ENCODE measurements around the gene WSCD1. TPM values are rescaled to one million over a fixed set of nuclear protein-coding genes. Genes with fewer than 3 reads are reported as not detected.

WSCD1 gene
- total RNA-seq, 2 experiments from 2014 or later: not detected

GRCh38 chr17:6047966-6048365 lies 22.2 kb upstream of the WSCD1 start:
- CTCF ChIA-PET (ENCODE audit: unreplicated experiment): no interaction called here
- H4K20me1 ChIP-seq (ENCODE audit: insufficient read depth, low read length): no peaks in the 10 kb centered on the region

DNA sequence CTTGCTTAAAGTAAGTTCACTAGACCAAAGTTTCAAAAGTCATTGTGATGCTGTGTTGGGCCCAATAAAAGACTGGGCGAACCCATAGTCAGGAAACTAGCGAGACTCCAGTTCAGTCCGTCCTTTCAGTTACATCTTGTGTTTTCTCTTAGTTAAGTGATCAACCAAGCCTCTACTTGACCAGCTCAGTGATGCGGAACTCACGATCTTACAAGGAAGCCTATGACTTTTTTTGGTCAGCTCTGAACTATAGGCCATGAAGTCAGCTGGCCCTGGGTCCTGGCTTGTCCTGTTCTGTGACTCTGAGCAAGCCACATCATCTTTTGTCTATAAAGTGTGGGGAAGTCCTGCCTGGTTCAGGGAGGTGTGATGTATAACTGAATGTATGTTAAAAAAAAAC lies 21.7 kb upstream of the WSCD1 start:
- DNase-seq (ENCODE audit: low spot score): no peak
- Histone ChIP-seq H3K4me1 (ENCODE audit: insufficient read depth, low read length, poor library complexity, severe bottlenecking) (no peaks in the 10 kb centered on the region), H3K27ac (ENCODE audit: low read depth, low read length, poor library complexity, severe bottlenecking) (no peak overlapping the region), H3K9me3 (ENCODE audit: low read length) (no peaks in the 10 kb centered on the region), H3K9me2 (ENCODE audit: insufficient read depth, low read length) (no peaks in the 10 kb centered on the region), H3K4me2 (ENCODE audit: low read length) (no peak overlapping the region), H3K36me3 (ENCODE audit: insufficient read depth, low read length) (no peaks in the 10 kb centered on the region), H3K4me3 (ENCODE audit: low read depth, low read length, poor library complexity, severe bottlenecking) (no peak overlapping the region), H2AFZ (ENCODE audit: low read length) (no peak overlapping the region), H4K20me1 (ENCODE audit: insufficient read depth, low read length) (no peaks in the 10 kb centered on the region), H3K79me2 (ENCODE audit: insufficient read depth, low read depth, low read length) (no peaks in the 10 kb centered on the region)
- no TSS peak for BruUV-seq (replicated peaks)
- no peak for TF ChIP-seq EZH2phosphoT487 (IDR thresholded peaks at IDR 0.05; ENCODE audit: borderline replicate concordance, low read depth, low read length)
- TF ChIP-seq, protein P1, sequence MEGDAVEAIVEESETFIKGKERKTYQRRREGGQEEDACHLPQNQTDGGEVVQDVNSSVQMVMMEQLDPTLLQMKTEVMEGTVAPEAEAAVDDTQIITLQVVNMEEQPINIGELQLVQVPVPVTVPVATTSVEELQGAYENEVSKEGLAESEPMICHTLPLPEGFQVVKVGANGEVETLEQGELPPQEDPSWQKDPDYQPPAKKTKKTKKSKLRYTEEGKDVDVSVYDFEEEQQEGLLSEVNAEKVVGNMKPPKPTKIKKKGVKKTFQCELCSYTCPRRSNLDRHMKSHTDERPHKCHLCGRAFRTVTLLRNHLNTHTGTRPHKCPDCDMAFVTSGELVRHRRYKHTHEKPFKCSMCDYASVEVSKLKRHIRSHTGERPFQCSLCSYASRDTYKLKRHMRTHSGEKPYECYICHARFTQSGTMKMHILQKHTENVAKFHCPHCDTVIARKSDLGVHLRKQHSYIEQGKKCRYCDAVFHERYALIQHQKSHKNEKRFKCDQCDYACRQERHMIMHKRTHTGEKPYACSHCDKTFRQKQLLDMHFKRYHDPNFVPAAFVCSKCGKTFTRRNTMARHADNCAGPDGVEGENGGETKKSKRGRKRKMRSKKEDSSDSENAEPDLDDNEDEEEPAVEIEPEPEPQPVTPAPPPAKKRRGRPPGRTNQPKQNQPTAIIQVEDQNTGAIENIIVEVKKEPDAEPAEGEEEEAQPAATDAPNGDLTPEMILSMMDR (conservative IDR thresholded peaks at IDR 0.05; ENCODE audit: low read length): no peak
- intact Hi-C loops (cut with micrococcal nuclease; ENCODE audit: unreplicated experiment): no loop called here
- ChIA-PET CTCF (ENCODE audit: unreplicated experiment) (interaction anchor here (0.6 kb wide), 1 partner anchor 214 kb away, joined by 4 read pairs; no protein-coding TSS in a partner anchor), POLR2A (no interaction called here)

More at GRCh38 chr17:6047966-6048365, 22.2 kb upstream of the WSCD1 start:
- Histone ChIP-seq H3K9me2 (ENCODE audit: insufficient read depth, low read length) (no peaks in the 10 kb centered on the region), H3K79me2 (ENCODE audit: insufficient read depth, low read depth, low read length) (no peaks in the 10 kb centered on the region), H3K4me3 (ENCODE audit: low read depth, low read length, poor library complexity, severe bottlenecking) (no peak overlapping the region), H3K4me1 (ENCODE audit: insufficient read depth, low read length, poor library complexity, severe bottlenecking) (no peaks in the 10 kb centered on the region), H3K27ac (ENCODE audit: low read depth, low read length, poor library complexity, severe bottlenecking) (no peak overlapping the region), H3K36me3 (ENCODE audit: insufficient read depth, low read length) (no peaks in the 10 kb centered on the region), H2AFZ (ENCODE audit: low read length) (no peak overlapping the region), H3K9me3 (ENCODE audit: low read length) (no peaks in the 10 kb centered on the region), H3K4me2 (ENCODE audit: low read length) (no peak overlapping the region)
- no peak for DNase-seq (ENCODE audit: low spot score)
- POLR2A ChIA-PET: no interaction called here
- no TSS peak for BruUV-seq (replicated peaks)
- intact Hi-C loops (cut with micrococcal nuclease; ENCODE audit: unreplicated experiment): no loop called here
- TF ChIP-seq EZH2phosphoT487 (IDR thresholded peaks at IDR 0.05; ENCODE audit: borderline replicate concordance, low read depth, low read length): no peak
- TF ChIP-seq, protein P1 (conservative IDR thresholded peaks at IDR 0.05; ENCODE audit: low read length): no peak

GRCh38 chr17:6052926-6053325 lies 17.3 kb upstream of the WSCD1 start:
- H3K4me2 ChIP-seq (ENCODE audit: low read length): no peak overlapping the region
- H2AFZ ChIP-seq (ENCODE audit: low read length): no peak overlapping the region
- H3K27ac ChIP-seq (ENCODE audit: low read depth, low read length, poor library complexity, severe bottlenecking): no peak overlapping the region
- no peaks in the 10 kb centered on the region for H3K36me3 ChIP-seq (ENCODE audit: insufficient read depth, low read length)
- no peaks in the 10 kb centered on the region for H3K79me2 ChIP-seq (ENCODE audit: insufficient read depth, low read depth, low read length)
- H3K4me3 ChIP-seq (ENCODE audit: low read depth, low read length, poor library complexity, severe bottlenecking): no peak overlapping the region
- DNase-seq (ENCODE audit: low spot score): no peak
- H3K9me2 ChIP-seq (ENCODE audit: insufficient read depth, low read length): no peaks in the 10 kb centered on the region
- POLR2A ChIA-PET: interaction anchor here (0.7 kb wide), 1 partner anchor 518 kb away, joined by 4 read pairs; no protein-coding TSS in a partner anchor
- H3K4me1 ChIP-seq (ENCODE audit: insufficient read depth, low read length, poor library complexity, severe bottlenecking): no peaks in the 10 kb centered on the region
- CTCF ChIA-PET (ENCODE audit: unreplicated experiment): no interaction called here
- intact Hi-C loops (cut with micrococcal nuclease; ENCODE audit: unreplicated experiment): no loop called here
- H4K20me1 ChIP-seq (ENCODE audit: insufficient read depth, low read length): no peaks in the 10 kb centered on the region
- TF ChIP-seq, protein P1 (conservative IDR thresholded peaks at IDR 0.05; ENCODE audit: low read length): no peak
- no peak for TF ChIP-seq EZH2phosphoT487 (IDR thresholded peaks at IDR 0.05; ENCODE audit: borderline replicate concordance, low read depth, low read length)
- no peaks in the 10 kb centered on the region for H3K9me3 ChIP-seq (ENCODE audit: low read length)
- BruUV-seq (replicated peaks): no TSS peak

Data from OCI-LY7 (cell line).